GM19438 (cell line): ENCODE measurements around the gene MBP.
A peak's percentile ranks its signal among the peaks of the same experiment; 100 is the strongest.

Experiments
- ATAC-seq: cut with Tn5 transposase; IDR thresholded peaks from one replicate; pipeline ENCODE4 v1.9.1; 2021; ENCODE audit warnings: low read depth; ENCODE audit not compliant: unreplicated experiment

MBP gene

DNA sequence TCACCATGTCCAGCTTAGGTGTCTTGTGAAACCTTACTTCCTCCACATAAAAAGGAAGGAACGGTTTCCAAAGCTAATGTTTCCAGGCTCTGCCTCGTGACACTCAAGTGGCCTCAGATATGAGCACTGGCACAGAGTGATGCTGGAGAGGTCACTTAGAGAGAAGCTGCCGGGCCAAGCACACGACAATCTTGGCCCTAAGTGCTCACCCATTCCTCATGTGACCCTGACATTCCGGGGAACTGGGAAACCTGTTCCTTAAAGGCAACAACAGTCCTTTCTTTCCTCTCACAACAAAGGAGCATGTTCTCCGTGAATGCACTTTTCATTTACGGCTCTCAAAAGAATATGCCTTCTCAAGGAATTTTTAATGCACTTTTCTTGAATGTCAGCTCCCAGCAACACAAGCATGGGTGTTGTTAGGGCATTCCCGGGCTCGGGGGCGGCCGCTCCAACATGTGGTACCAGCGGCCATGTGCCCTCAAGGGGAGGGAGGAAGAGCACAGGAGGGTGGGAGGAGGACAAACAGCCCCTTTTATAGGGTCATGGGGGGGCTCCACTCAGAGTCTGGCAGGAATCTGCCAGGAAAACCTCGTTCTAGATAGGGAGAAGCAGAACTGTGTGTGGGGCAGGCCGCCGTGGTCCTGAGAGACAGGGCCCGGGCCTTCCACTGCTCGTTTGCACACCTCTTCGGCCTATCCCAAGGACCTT is 118.6 kb downstream of the MBP start:
- no peak for ATAC-seq

DNA sequence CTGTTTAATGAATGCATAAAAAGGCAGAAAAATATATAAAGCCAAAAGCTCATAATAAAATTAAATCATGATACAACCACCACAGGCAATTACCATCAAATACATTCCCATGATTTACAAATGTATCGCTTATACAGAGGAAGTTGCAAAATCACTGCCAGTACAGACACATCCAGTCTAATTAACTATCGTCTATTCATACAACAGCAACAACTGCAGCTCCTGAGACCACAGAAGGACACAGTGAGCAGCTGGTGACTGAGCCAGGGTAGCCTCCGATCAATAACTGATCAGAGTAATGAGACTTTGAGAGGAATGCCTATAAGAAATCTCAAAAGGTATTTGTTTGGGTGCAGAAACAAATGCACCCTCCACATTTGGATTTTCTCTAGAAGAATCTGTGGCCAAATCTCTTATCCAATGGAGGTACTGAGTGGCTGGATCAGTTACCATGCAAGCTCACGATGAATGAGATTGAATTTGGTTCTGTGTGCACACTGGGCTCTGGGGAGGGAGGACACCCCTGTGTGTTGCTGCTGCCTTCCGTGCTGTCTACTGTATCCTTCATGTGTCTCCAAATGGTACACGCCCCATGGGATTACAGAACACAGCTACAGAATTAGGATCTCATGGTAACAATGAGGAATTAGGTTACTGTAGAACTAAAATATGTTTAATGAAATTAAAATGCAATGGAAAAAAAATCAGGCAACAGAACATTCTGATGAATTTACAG is 119.6 kb downstream of the MBP start:
- no peak for ATAC-seq

DNA sequence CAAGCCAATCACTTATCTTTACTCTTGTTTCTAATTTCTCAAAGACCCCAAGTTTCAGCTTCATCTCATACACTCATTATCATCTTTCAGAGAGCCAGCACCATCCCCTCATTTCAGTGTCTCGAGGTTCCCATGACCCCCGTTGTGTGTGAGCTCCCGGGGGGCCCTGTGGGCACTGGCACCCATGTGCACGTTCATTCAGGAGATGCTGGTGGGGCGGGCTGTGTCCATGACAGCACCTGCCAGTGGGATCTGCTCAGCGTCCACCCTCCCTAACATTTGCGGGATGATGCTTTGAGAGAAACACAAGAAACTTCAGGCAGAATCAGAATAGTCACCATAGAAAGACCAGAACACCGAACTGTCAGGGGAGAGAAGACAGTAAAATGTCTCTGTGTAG is 120.5 kb downstream of the MBP start:
- no peak for ATAC-seq

DNA sequence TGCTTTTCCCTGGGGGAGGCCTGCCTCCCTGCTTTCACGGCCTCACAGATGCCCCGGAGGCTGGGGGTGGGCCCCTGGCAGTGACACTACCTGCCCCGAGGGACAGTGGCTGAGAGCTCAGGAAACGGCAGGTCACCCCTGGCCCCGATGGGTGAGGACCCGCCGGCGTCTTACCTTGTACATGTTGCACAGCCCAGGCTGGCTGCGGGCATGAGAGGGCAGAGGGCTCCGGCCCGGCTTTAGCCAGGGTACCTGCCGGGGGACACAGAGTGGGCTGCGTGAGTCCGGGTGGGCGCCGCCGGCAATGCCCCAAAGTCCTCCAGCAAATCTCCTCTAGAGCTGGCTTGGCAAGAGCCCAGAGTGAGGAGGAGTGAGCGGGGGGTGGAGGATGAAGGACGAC is 122.9 kb downstream of the MBP start:
- no peak for ATAC-seq

DNA sequence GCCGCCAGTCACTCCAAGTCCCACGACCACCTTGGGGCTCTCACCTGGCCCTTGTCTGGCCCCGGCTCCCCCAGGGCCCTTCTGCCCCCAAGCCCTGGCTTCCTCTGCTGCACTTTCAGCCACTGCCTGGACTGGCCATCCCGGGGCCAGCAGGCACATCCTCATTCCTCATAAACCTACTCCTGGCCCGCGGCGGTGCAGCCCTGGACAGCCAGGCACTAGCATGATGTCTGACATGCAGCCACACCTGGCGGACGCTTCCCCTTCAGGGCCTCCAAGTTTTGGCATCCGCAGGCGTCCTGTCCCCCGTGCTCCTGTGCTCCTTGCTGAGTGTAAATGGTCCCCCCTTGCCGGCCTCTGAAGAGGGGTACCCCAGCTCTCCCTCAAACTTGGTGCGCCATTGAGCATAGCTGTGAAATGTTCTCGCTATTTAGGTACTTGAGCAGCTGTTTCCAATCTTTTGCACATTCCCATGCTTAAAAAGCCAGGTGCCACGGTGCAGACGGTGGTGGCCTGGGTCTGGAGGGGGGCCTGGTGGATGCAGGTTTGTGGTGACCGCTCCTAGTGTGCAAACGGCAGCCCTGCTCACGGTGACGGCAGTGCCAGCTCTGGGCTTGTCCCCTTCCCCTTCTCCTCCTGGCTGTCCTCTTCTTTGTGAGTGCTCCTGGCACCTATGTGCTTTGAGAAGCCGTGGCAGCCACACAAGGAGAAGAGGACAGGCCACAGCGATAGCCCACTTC is 123.8 kb downstream of the MBP start:
- no peak for ATAC-seq

DNA sequence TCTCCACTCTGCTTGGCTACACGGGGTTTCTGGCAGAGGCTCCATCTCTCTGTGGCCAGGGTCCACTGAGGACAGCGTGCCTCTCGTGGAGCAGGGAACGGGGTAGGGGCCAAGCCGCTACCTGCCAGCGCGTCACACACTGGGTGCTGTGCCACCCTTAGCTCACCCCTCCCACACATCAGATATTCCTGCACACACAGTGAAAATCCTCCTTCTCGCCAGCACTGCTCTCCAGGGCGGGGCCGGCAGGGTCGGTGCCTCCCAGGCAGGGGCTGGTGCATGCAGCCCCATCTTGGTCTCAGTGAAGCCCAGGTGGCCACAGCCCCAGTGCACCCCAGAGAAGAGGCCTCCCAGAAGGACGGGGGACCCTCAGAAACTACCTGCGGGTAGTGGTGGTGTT is 124.6 kb downstream of the MBP start:
- ATAC-seq = no peak

DNA sequence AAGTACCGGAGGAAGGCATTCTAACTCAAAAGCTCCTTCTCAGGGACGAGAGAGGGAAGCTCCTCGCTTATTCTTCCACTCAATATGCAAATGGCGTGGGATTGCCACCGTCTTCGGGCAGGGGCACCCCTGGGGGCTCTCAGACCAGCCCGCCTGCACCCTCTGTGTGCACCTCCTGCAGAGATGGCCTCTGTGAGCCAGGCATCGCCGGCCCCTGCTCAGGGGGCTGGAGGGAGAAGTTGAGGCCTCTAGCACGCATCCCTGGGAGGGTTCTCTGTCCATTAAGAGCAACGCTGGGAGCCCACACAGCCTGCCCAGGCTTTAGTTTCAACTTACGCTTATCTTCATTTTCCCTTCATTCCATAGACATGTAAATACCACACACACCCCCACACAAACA is 125.3 kb downstream of the MBP start:
- ATAC-seq = no peak

DNA sequence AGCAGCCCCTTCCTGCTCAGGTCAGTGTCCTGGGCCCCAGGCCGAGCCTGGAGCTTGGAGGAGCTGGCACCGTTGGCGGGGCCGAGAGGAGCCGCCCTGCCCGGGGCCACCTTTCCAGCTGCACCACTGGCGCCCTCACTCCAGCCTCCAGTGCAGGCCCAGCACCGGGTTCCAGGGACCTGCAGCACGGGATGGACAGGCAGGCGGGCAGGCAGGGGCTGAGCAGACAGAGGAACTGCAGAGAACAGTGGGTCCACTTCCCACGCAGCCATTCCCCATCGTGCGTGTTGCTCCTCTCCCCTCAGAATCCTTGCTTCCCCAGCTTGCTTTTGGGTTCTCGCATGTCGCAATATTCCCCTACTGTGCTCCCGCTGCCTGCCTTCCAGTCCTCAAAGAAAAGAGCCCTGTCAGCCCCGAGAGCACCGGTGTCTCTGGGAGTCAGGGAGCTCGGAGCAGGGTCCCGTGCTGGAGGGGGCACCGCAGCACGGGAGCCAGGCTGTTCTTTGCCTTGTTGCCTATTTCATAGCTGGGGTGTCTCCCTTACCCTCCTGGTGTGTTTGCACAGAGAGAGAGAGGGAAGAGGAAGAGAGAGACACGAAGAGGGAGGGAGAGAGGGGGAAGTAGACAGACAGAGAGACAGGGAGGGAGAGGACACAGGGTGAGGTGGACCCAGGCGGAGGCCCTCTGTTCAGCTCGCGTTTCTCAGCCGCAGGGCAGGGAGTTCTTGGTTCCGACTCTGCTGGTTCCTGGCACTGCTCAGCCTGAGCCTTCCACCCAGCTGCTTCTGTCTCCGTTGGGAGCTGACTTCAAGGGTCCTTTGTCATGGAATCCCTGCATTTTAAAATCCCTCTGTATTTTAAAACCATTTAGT is 126.0 kb downstream of the MBP start:
- ATAC-seq = no peak

DNA sequence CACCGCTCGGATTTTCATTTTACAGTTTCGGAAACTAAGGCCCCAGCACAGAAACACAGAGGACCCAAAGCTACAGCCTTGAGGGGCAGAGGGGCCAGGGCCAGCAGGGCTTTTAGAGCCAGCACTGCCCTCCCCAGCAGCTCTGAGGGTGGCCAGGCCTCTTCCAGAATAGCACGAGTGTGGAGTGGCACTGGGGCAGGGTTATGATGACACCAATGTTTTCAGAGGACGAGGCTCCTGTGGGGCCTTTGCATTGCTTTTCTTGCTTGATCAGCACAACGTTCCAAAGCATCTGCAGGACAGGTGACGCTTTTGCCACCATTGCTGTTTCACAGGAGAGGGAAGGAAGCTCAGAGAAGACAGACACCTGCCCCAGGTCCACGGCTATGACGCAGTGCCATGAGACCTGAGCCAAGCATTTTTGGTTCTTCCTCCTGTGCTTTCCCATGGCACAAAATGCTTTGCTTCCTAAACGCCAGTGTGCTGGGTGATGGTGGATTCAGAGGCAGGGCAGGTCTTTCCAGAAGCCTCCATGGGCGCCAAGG is 126.9 kb downstream of the MBP start:
- ATAC-seq = no peak

DNA sequence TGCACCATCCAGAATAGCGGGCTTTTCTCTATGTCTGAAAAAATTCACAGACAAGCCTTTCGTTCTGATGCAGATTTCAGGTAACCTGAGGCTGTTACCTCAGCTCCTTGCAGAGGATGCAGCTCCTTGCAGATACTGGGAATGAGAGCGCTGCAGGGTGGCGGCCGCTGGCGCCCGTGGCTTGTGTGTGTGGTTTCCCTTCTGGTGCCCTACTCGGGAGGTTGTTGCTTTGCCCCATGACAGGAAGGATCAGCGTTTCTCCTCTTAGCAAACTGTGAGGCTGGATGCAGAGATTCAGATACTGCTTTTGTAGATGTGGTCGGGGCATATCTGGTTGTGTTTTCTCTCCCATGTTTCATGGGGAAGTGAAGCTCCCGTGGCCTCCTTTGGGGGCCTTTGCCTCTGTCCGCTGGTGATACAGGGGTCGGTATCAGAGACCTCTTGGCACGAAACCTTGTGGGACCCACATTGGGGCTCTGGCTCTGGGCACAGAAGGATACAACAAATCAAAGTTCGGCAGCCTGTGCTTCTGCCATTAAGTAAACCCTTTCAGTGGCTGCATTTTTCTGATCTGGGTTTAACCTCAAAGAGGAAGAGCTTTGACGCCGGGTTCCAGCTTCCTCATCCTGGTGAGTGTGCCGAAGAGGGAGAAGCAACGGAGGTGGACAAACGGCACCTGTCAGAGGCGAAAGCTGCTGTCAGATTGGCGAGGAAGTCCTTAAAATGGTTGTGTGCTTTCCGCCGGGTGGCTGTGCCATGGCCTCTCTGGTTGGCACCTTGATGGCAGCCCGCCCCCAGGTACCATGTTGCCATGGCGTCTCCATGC is 127.8 kb downstream of the MBP start:
- ATAC-seq = peak; percentile 52

DNA sequence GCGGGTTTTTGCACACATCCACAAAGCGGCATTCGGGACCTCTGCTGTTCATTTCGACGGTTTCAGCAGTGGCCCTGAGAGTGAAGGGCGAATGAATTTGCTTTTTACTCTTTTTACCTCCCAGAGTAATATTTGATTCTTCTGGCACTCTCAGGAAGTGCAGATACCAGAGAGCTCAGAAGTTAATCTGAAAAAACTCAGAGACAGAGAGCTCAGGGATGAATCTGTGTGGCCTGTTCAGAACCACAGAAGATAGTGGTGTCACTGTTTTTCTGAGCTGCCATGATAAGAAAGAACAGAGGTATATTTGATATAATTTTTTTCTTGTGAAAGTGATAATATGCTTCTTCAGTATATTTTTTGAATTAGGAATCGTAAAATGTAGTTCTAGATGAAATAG is 129.3 kb downstream of the MBP start:
- ATAC-seq = no peak

DNA sequence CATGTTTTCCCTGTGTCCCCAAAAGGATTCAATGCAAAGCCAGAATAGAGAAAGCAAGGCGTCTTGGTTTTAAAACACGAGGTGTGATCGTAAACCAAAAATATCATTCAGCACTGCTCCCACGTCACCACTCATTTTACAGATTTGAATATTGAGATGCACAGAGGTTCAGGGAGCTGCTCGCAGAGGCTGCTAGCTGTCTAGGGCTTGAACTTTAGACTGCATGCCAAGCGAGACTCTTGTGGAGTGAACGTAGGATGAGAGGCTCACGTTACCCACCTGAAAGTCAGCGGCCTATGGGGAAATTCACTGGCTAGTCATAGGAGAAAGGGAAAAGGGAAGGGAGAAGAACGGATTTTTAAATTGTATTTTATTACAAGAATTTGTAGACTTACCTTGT is 130.1 kb downstream of the MBP start:
- ATAC-seq = no peak

DNA sequence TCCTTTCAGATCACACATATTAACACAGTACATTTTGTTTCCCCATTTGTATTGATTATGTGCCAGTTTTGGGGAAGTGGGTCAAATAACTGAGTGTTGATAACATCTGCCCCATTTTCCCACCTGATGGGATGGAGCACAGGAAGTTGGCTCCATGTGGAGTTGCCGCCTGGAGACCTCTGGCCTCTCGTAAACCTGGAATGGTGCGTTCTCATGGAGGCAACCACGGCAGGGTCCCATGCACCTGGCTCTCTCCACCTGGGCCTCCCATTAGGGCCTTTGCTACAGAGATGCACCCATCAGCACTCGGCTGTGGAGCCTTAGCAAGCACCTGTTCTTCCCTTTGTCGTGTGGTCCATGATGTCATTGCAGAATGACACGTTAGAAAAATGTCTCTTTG is 130.6 kb downstream of the MBP start:
- no peak for ATAC-seq

DNA sequence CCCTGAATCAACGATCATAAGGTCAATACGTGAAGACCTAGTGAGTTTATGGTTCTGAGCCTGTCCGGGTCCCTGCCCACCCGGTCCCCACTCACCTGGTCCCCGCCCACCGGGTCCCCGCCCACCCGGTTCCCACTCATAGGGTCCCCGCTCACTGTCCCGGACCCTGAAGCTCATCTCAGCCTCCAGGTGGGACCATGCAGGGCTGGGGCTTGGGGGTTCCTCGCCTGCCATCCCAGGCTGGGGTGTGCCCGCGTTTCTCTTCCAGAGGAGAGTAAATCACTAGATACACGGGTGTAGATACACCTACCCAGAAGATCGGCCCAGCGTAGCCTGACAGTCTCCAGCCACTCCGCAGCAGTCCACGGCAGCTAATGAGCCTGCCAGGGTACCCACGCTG is 131.5 kb downstream of the MBP start:
- no peak for ATAC-seq

DNA sequence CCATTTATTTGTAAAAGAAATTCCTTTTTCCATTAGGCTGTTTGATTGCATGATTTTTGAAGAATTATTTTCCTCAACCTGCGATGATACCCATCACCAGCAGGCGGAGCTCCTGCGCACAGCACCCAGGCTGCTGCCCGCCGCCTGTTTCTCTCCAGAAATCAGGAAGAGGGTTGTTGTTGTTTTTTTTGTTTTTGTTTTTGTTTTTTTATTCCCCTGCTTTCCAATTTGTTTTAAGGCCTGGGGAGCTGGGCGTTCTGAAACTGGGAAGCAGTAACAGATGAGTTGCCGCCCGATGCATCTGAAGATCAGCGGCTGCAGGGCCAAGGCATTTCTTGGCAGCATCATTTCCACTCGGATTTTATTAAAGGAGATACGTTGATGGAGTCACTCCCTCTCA is 132.1 kb downstream of the MBP start:
- ATAC-seq = no peak

DNA sequence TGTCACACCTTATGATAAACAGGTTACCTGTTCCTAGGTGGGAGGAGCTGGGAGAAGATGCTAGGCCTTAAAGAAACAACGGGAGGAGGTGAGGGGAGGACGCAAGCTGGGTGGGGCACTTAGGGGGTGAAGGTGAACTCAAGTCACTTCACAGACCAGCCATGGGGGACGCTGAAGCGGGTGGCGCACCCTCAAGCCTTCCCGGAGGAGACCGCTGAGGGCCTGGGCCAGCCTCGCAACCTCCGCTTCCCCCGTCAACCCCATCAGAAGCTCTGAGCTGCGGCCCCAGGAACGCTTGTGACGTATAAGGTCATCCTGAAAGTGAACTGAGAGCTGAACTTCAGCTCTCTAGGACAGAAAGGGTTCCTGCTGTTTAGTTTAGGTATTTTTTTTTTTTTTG is 133.5 kb downstream of the MBP start:
- no peak for ATAC-seq

DNA sequence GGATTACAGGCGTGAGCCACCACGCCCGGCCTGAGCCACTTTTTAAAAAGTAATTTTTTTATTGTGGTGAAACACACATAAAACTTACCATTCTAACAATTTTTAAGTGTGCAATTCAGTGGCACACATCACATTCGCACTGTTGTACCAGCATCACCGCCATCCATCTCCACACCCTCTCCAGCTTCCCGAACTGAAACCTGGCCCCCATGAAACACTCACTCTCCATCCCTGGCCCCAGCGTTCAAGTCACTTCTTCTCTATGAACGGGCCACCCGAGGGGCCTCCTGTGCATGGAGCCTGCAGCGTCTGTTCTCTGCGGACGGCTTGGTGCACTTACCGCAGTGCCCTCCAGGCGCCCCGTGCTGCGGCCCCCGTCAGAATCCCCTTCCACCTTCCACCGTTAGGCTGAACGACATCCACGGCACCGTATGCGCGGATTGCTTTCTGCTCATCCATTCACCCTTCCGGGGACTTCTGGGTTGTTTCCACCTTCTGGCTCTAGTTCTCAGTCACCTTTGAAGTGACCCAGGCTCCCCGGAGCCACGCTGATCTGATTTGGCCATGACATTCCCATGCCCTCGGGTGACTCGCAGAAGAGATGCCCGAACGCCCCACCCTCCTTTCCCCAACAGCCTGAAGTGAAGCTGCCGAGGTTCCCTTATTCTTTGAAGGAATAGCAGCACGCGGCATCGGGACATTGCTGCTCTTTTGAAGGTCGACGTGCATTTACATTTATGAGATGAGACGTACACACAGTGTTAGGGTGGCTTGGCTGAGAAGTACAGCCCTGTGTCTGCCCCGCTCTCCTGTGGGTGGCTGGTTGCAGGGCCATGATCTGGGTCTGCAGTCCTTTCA is 134.4 kb downstream of the MBP start:
- no peak for ATAC-seq

DNA sequence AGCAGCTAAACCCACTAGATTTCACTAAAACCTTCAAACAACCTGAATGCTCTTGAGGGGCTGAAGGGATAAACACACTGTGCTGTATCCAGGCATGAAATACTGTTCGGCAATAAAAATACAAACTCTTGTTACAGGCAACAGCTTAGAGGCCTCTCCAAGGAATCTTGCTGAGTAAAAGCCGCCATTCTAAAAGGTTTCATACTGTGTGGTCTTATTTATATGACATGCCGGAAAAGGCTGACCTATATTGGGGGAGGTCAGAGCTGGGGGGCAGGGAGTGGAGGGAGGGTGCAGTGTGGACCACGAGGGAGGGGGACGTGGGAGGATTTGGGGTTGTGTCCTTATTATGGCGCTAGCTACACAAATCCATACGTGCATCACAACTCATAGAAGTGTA is 136.2 kb downstream of the MBP start:
- no peak for ATAC-seq

DNA sequence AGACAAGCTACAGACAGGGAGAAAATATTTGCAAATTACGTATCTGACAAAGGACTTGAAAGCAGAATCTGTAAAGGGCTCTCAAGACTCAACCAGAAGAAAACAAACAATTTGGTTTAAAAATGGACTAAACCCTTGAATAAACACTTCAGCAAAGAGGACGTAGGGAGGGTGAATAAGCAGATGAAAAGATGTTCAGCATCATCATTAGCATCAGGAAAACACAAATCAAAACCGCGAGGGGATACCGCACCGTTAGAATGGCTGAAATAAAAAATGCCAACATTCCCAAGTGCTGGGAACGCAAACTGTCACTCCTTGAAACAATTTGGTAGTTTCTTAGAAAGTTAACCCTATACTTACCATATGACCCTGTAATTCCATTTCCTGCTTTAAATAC is 136.7 kb downstream of the MBP start:
- no peak for ATAC-seq
